Fibroblast of skin of abdomen (primary cell): ENCODE measurements around the gene SEZ6L.

Experiments
- DNase-seq: peaks from one replicate; pipeline ENCODE4 v3.0.0-alpha.2; 2013

The SEZ6L gene

GRCh38 chr22:26303475-26303874 is 134.2 kb downstream of the SEZ6L start:
- no peak for DNase-seq

- DNase-seq = no peak
These were observed 135.5 kb downstream of the SEZ6L start for GRCh38 chr22:26304730-26305129.

GRCh38 chr22:26308467-26308866 is 139.2 kb downstream of the SEZ6L start:
- no peak for DNase-seq

- no peak for DNase-seq
These were observed 141.4 kb downstream of the SEZ6L start for GRCh38 chr22:26310616-26311015.

- DNase-seq = no peak
These were observed 144.0 kb downstream of the SEZ6L start for GRCh38 chr22:26313291-26313690.

- DNase-seq = no peak
These were observed 144.9 kb downstream of the SEZ6L start for GRCh38 chr22:26314171-26314570.

GRCh38 chr22:26314656-26315055 is 145.4 kb downstream of the SEZ6L start:
- no peak for DNase-seq

- DNase-seq = no peak
These were observed 147.5 kb downstream of the SEZ6L start for GRCh38 chr22:26316732-26317285.

- DNase-seq = peak; percentile 40
These were observed 149.7 kb downstream of the SEZ6L start for GRCh38 chr22:26318975-26319374.

GRCh38 chr22:26320447-26320846 is 151.2 kb downstream of the SEZ6L start:
- no peak for DNase-seq

GRCh38 chr22:26321469-26321913 is 152.2 kb downstream of the SEZ6L start:
- DNase-seq = peak; percentile 79

GRCh38 chr22:26322179-26322905 is 153.1 kb downstream of the SEZ6L start:
- peak; percentile 93 for DNase-seq

- DNase-seq = no peak
These were observed 153.8 kb downstream of the SEZ6L start for GRCh38 chr22:26323013-26323412.

GRCh38 chr22:26324150-26324549 is 154.9 kb downstream of the SEZ6L start:
- DNase-seq = no peak

- no peak for DNase-seq
These were observed 156.4 kb downstream of the SEZ6L start for GRCh38 chr22:26325641-26326040.

GRCh38 chr22:26326803-26327202 is 157.5 kb downstream of the SEZ6L start:
- DNase-seq = no peak

- no peak for DNase-seq
These were observed 158.0 kb downstream of the SEZ6L start for GRCh38 chr22:26327306-26327705.

- DNase-seq = no peak
These were observed 159.0 kb downstream of the SEZ6L start for GRCh38 chr22:26328221-26328620.

- DNase-seq = peak; percentile 33
These were observed 161.8 kb downstream of the SEZ6L start for GRCh38 chr22:26330971-26331625.

- no peak for DNase-seq
These were observed 164.0 kb downstream of the SEZ6L start for GRCh38 chr22:26333088-26333800.

- no peak for DNase-seq
These were observed 165.0 kb downstream of the SEZ6L start for GRCh38 chr22:26334232-26334631.

- no peak for DNase-seq
These were observed 167.5 kb downstream of the SEZ6L start for GRCh38 chr22:26336773-26337172.

- no peak for DNase-seq
These were observed 170.5 kb downstream of the SEZ6L start for GRCh38 chr22:26339755-26340154.
